DOHH2 (cell line): ENCODE results near the gene MYO1F.

Experiments used
- CTCF ChIP-seq: fragments of 200-600 bp; sonication (generic); IDR thresholded peaks from one replicate; pipeline ENCODE4 v1.5.1; 2014; ENCODE audit warnings: antibody characterized with exemption, mild to moderate bottlenecking, low read depth, low read length; ENCODE audit not compliant: poor library complexity, severe bottlenecking
- EZH2phosphoT487 ChIP-seq: fragments of 200-600 bp; sonication (generic); IDR thresholded peaks from 2 replicates; pipeline ENCODE4 v1.6.1; 2017; ENCODE audit warnings: borderline replicate concordance, mild to moderate bottlenecking, antibody characterized with exemption, low read length, moderate library complexity, mixed read lengths

DNA sequence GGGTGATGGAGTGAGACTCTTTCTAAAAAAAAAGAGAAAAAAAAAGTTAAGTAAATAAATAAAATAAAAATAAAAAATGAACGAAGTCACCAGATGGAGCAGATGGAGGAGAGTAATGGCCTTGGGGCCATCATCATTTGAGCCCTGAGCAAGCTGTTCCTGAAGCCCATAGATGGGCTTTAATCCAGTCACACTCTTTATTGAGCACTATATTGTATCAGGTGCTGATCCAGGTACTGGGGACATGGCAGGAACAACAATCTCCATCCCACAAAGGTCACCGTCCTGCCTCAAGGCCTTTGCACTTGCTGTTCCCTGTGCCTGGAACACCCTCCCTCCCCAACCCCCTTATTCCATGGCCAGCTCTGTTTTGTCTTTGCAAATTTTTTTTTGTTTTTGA is 37.2 kb upstream of the MYO1F start:
- no peak for TF ChIP-seq CTCF
- no peak for TF ChIP-seq EZH2phosphoT487
